A204.1 (cell line): ENCODE results near the gene ALDH7A1.

Experiments
- FAIRE-seq: peaks from 2 replicates; lab custom pipeline; 2012; peaks lifted over from hg19 to GRCh38; lab: Jason Lieb, UNC

ALDH7A1 gene

GRCh38 chr5:126508251-126508961, 86.6 kb downstream of the ALDH7A1 start:
- no peak for FAIRE-seq

DNA sequence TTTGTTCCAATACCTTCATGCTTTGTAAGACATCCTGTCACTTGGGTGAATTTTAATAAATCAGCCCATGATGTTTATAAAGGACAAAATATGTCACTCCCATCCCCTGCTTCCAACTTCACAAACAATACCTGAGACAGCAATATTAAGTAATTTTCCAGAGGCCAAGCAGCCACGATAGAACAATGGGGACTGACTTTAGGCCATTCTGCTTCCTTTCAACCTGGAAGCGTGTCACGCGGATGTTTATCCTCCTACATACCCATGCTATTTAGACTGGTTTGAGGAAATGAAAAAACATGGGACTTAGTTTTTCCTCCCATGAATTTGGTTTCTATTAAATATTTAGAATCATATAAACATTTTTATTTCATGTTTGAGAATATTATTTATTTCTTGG, 88.9 kb downstream of the ALDH7A1 start:
- FAIRE-seq: no peak

GRCh38 chr5:126503602-126504104, 91.4 kb downstream of the ALDH7A1 start:
- no peak for FAIRE-seq

GRCh38 chr5:126501448-126501847, 93.6 kb downstream of the ALDH7A1 start:
- FAIRE-seq: no peak

DNA sequence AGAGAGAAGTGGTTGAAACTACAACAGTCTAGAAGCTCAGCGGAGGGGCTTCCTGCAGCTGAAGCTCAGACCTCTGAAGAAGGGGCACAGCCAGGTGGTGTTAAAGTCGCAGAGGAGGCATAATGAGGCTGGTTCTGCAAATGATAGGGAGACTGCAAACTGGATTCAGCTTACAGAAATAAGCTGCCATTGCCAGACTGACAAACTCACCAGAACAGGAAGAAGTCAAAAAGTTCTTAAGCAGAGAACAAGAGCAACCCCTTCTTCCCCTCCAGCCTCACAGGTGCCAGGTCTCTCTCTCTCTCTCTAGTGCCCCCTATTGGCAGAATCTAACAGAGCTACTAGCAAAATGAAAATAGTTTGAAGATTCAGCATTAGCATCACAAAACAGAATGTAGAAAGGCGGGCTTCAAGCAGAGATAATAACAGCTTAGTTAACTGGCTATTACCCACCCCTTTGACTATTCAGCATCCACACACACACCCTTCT, 95.1 kb downstream of the ALDH7A1 start:
- no peak for FAIRE-seq

DNA sequence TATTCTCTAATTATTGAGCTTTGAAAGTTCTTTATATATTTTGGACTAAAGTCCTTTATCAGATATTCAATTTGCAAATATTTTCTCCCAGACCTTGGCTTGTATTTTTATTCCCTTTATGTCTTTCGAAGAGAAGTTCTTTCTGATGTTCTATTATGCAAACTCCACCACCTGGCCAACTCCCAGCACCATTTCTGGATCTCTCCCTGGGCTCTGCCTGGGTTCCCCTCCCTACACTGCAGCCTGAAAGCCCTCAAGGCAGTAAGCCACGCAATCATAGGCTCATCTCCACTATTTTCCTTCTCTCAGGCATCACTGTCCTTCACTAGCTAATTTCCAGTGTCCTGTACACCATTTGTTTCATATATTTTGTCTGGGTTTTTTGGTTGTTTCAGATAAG, 95.7 kb downstream of the ALDH7A1 start:
- FAIRE-seq: no peak

GRCh38 chr5:126497506-126497905, 97.5 kb downstream of the ALDH7A1 start:
- no peak for FAIRE-seq

GRCh38 chr5:126494393-126494792, 100.6 kb downstream of the ALDH7A1 start:
- no peak for FAIRE-seq

DNA sequence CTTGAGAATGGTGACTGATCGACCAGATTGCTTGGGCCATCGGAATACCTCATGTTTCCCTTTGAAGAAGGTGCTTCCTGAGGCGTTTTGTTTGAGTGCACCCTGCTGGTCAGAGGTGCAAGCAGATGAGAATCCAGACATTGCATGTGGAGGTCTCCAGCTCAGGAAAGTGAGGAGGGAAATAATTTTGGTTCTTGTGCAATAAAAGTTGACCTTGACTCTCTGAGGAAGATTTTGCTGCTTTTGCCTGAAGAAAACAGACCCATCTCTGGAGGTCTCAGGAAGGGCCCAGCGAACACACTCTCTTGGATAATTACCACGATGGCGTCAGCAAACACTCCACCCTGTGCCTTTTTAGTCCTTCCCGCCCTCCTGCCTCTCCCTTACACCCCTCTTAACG, 102.1 kb downstream of the ALDH7A1 start:
- no peak for FAIRE-seq

DNA sequence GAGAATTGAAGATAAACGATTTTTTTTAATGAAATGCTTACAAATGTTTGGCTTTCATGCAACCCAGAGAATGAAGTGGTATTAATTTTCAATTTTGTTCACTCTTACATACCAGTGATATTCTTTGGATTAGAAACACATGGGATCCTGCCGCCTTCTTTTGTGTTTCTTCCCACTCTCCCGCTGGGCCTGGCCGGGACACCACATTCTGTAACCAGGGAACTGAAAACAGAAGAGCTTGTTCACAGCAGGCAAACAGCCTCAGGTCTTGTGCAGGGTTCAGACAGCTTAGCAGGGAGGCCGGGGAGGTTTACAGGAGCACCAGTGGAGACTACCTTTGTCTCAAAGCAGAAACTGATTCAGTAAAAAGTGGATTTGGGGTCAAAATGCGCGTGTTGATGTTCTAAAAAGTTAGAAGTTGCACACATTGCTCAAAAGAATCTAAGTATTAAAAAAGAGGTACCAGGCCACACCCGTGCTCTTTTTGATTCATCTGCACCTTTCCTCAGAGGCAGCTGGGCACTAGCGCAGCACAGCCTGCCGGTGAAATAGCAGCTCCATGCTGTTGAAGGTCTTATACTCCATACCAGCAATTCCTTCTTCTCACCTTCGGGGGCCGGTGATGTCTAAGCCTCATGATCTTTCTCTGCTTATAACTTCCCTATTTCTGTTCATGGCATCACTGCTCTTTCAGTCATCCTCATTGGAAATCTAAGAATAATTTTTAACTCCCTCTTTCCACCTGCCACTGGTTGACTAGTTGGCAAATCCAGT, 104.7 kb downstream of the ALDH7A1 start:
- no peak for FAIRE-seq

DNA sequence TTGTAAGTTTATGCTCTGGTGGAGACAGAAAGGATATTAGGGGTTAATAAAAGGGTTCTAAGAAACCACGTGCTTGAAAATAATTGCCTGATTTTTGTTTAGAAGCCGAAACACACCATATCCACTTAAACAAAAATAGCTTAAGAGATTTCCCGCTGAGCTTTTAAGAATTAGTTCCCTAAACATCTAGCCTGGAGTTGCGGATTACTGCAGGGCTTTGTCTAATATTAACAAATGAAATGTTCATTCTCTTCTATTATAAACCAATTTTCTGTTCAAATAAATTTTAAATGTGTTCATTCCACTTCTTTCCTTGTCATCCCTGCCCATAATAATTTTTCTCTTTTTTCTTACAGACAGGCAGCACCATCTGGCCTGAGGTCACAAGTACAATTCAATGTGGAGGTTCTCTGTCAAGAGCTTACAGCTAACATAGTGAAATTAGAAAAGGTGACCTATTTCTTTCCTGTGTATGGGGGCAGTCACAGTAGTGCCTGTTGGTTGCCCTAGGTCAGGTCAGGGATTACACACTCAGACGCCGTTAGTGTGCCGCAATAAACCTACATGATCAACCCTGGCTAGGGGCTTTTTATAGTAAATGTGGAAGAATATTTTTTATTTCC, 106.5 kb downstream of the ALDH7A1 start:
- FAIRE-seq: no peak

- FAIRE-seq: no peak
Measured at GRCh38 chr5:126487596-126487995, 107.4 kb downstream of the ALDH7A1 start.

DNA sequence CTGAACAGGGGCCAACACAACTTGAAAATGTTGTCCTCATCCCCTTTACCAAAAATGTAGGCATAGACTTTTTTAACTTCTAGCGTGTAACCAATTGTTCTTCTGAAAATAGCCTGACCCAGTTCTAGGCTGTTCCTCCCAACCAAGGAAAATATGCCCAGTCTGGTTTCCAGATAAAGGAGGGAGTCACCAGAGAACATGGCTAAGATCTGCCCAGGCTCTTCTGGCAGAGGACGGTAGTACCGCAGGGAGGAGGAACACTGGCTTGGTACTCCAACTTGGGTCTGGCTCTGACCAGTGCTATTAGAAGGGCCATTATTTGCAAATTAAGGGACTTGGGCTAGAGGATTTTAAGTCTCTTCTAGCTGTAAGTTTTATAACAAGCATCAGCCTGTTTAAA, 108.7 kb downstream of the ALDH7A1 start:
- no peak for FAIRE-seq

DNA sequence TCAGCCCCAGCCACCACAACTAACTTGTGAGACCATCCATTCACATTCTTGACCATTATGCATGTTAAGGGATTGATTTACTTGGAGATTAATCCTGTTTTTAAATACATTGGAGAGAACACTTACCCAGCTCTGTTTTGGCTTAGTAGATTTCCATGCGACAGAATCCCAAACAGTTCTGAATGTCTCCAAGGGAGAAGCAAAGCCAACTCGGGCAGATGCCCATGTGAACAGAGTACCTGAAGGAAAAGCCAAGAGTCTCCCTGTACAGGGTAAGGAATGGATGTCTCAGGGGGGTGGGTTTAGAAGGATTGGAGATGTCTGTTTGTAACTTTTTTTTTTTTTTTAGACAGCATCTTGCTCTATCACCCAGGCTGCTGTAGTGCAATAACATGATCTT, 110.8 kb downstream of the ALDH7A1 start:
- no peak for FAIRE-seq

DNA sequence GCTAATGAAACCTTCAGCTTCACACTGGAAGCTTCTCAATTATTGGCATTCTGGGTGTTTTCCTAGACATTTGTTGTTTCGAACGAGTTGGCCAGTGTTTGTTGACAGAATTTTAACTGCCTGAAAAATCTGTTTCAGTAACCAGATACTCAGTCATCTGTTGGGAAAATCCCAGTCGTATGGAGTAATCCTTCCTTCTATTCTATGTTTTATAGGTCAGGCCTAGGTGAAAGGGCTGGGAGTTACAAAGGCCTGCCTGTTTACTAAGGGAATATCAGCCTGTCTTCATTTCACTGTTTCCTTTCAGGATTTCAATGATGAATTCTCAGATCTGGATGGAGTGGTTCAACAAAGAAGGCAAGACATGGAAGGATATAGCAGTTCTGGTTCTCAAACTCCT, 111.9 kb downstream of the ALDH7A1 start:
- no peak for FAIRE-seq

DNA sequence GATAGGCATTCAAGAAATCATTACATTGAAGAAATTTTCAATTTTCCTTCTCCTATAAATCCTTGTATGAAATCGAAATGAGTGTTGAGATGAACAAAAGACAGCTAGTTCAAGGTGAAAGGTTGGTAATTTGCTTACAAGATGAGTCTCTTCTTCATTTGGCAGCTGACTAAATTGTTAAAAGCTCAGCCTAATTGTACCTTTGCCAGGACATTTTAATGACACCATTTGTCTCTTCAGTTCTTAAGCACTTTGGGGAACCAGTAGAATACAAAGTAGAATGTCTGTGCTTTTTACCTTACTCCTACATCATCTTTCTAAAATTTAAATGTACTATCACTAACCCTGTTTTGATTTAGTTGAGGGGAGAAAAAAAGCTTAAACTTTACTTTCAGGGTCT, 112.4 kb downstream of the ALDH7A1 start:
- no peak for FAIRE-seq

DNA sequence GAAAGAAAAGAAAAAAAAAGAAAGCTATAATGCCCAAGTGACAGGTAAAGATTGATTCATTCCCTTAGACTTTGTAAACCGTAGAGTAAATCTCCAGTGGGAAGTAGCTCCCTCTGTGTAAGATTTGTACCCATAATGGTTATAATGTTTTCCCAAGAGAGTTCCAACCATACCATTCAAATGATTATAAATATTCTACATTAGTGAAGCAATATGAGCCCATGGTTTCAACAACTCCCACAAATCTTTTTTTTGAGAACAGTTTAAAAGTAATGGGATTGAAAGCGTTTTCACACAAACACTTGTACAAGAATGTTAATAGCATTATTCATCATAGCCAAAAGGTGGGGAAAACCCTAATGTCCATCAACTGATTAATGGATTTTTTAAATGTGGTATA, 113.8 kb downstream of the ALDH7A1 start:
- no peak for FAIRE-seq
